Keratinocyte (primary cell): ENCODE results near the gene SLC39A9.

Source experiments
- CTCF ChIP-seq, 3 experiments: IDR thresholded peaks in 1 of 3; conservative IDR thresholded peaks in 1 of 3; optimal IDR thresholded peaks in 1 of 3; 2 replicates in 2 of 3; 3 replicates in 1 of 3; pipeline versions ENCODE3 to v1.5.1; 2011; ENCODE audit warnings: low read length in 3 of 3, mild to moderate bottlenecking in 3 of 3, moderate library complexity in 2 of 3, control low read depth in 1 of 3, inconsistent platforms in 1 of 3; ENCODE audit not compliant: insufficient read depth in 2 of 3; ENCODE audit errors: extremely low read depth in 1 of 3
- EZH2 ChIP-seq: IDR thresholded peaks from one replicate; pipeline ENCODE4 v1.6.1; 2012; ENCODE audit warnings: inconsistent platforms, mild to moderate bottlenecking, low read length, moderate library complexity

- no peak for TF ChIP-seq CTCF (optimal IDR thresholded peaks at IDR 0.05 in 1 of 3, IDR thresholded peaks at IDR 0.05 in 1 of 3, conservative IDR thresholded peaks at IDR 0.05 in 1 of 3; ENCODE audit: extremely low read depth in 1 of 3, insufficient read depth in 2 of 3, low read length in 3 of 3)
- TF ChIP-seq EZH2, result no peak
Observed at GRCh38 chr14:69464829-69465228, 66.3 kb downstream of the SLC39A9 start.
